HG03196 (cell line): ENCODE data around the gene PRKAR1B.

ENCODE experiments used
- ATAC-seq: cut with Tn5 transposase; IDR thresholded peaks from one replicate; pipeline ENCODE4 v1.9.1; 2021; ENCODE audit not compliant: unreplicated experiment

Gene PRKAR1B

DNA sequence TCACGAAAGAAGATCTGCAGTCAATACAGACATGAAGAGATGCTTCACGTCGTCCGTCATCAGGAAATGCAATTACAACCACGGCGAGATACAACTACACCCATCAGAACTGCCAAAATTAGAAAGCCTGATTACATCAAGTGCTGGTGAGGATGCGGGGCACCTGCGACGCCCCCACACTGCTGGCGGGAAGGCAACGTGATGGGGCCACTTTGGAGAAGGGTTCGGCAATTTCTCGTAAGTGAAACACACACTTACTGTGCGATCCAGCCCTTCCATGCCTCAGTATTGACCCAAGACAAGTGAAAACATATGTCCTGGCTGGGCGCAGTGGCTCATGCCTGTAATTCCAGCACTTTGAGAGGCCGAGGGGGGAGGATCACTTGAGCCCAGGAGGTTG is 181.6 kb downstream of the PRKAR1B start:
- ATAC-seq, result no peak

- no peak for ATAC-seq
These were observed 182.5 kb downstream of the PRKAR1B start for GRCh38 chr7:544338-545221.

DNA sequence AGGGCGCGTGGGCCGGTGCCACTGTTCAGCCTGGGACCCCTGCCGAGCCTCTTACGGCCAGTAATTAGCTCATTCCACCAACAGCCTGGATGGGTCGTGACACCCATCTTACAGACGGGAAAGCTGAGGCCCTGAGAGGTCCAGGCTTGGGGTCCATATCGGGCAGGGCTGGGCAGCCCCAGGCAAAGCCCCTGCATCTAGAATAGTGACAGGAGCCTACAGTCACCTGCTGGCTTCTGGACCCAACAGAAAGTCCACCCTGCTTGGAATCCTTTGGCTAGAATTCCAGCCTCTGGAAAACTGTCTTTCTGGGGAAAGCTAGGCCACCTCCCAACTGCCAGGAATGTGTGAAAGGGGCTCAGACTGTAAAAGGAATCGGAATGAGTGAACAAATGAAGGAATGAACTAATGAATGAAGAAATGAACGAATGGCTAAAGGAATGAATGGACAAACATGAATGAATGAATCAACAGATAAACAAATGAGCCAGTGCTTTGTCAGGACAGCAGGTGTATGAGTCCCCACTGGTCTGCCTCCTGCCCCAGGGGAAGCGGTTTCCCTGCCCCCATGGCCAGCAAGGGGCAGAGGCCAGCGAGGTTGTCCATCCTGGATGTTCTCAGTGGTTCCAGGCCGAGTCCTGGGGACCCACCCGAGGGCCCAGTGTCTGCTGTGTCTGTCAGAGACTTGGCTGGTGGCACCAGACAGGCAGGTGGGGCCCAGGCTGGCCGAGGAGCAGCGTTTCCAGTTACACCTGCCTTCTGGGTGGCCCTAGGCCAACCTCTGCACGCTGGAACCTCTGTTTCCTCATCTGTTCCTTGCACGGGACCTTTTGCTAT is 183.4 kb downstream of the PRKAR1B start:
- ATAC-seq, result no peak

GRCh38 chr7:542713-543500 is 184.2 kb downstream of the PRKAR1B start:
- ATAC-seq, result no peak

DNA sequence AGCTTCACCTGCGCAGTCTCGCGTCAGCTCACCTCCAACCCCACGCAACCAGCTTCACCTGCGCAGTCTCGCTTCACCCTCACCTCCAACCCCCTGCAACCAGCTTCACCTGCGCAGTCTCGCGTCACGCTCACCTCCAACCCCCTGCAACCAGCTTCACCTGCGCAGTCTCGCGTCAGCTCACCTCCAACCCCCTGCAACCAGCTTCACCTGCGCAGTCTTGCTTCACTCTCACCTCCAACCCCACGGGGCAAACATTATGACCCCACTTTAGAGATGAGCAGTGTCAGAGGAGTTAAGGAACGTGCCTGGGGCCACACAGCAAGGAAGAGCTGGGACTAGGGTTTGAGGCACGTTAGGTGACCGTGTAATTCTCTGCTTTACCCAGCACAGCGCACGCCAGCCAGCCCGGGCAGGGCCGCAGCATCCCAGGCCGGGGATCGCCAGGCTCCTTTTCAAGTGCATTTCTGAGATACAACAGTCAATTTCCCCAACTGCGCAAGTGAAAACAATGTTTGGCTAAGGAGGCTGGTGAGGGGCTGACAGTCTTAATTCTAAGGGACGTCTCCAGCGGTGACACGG is 184.9 kb downstream of the PRKAR1B start:
- no peak for ATAC-seq

GRCh38 chr7:541661-542060 is 185.4 kb downstream of the PRKAR1B start:
- ATAC-seq, result no peak

- no peak for ATAC-seq
These were observed 186.1 kb downstream of the PRKAR1B start for GRCh38 chr7:540997-541396.

- ATAC-seq, result no peak
These were observed 186.5 kb downstream of the PRKAR1B start for GRCh38 chr7:540579-540978.

DNA sequence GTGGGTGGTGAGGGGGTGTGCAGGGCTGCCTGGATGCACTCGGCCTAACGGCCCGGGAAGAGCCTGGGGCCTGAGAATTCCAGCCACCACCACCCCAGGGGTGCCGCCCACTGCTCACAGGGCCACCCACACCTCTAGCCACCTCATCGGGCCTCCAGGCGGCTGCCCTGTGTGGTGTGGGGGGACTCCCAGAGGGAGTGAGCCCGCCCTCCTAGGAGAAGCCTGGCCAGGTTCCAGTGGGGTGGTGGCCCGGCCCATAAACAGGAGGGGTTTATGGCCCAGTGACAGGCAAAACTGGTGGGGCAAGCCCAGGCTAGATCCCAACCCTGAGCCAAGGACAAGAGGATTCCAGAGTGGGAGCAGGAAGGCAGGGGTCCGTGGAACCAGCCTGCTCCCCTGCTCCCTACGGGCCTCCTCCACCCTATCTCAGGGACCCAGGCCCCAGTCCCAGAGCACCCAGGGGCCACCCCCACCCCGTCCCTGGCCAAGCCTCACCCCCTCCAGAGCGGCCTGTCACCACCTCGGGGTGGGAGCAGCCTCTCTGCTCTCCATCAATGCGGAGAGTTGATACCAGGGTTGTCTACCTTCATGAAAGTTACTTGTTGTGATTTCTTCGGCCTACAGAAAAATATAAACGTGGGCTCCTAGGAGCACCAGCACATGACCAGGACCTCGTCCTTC is 187.2 kb downstream of the PRKAR1B start:
- ATAC-seq, result no peak

DNA sequence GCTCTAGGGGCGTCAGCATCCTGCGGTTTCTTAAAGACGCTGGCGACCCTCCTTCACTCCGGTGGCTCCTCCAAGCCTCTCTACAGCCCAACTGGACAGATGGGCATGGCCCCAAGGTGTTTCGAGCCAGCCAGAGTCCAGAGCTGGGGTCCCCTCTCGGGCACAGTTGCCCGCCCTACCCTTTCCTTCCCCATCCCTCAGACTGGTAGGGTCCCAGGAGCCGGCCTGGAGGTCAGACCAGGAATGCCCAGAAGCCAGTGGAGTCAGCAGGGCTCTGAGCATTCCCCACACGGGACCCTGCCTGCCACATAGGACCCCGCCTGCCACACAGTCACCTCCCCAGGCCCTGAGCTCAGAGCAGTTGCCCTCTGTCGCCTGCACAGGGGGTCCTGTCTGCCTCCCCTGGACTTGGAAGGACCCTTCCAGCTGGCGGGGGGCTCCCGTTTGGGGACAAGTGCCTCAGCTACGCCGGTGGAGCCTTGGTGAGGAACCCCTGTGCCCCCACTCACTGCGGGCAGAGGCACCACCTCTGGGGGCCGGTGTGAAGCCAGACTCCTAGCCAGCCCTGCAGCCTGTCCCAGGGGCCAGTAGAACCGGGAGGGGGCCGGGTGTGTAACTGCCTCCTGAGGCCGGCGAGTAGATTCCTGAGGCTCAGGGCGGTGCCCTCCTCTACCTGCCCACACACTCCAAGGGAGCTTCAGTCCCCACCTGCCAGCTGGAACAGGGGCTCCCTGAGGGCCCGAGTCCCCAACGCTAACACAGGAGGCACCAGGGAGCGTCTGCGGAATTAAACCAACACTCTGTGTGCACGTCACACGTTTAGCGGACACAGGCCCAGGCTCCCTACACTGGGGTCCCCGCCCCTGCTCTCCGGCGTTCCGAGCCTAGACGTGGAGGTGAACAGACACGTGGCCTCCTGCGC is 188.1 kb downstream of the PRKAR1B start:
- no peak for ATAC-seq

DNA sequence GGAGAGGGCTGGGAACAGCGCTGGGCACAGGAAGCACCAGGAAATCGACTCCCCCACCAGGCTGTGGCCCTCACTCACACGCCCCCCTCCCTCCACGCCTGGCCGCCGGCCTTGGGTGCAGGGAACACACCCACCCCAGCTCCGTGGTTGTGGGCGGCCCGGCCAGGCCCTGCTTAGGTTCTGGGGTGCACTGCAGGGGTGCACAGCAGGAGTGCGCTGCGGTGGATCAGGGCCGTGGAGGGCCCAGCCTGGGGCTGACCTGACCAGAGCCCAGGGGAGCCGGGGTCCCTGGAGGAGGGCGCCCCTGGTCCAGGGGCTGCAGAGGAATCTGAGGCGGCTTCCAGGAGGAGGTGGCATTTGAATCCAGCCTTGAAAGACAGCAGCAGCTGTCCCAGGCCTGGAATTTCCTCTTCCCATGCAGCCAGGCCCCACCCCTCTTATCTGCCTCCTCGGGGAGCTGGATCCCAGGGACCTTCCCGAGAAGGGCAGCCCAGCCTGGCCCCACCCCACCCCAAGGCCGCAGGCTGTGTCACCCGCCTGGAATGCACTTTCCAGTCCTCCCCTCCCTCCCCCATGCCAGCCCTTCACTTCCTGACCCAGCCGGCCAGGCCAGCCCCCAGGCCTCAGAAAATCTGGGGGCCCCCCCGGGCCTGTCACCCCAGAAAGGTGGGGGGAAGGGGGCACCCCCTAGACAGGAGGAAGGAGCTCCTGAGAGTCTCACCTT is 189.0 kb downstream of the PRKAR1B start:
- ATAC-seq, result no peak

DNA sequence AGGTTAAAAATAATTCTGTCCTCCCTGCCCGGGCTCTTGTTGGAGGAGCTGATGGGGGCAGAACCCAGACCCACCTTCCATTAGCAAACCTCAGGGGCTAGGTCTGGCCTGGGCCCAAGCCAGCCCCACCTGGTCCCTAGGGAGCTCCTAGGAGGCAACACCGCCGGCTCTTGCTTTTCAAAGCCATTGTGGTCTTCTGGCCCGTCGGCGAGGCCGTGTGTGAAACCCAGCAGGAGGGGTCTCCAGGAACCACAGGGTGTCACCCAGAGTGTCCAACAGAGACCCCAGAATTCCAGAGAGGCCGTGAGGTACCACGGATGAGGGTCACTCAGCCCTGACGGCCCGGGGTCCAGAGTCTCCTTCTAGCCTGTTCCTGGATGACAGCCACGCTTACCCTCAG is 190.8 kb downstream of the PRKAR1B start:
- no peak for ATAC-seq

GRCh38 chr7:534959-535358 is 192.1 kb downstream of the PRKAR1B start:
- ATAC-seq, result no peak

GRCh38 chr7:534075-534474 is 193.0 kb downstream of the PRKAR1B start:
- ATAC-seq, result no peak

DNA sequence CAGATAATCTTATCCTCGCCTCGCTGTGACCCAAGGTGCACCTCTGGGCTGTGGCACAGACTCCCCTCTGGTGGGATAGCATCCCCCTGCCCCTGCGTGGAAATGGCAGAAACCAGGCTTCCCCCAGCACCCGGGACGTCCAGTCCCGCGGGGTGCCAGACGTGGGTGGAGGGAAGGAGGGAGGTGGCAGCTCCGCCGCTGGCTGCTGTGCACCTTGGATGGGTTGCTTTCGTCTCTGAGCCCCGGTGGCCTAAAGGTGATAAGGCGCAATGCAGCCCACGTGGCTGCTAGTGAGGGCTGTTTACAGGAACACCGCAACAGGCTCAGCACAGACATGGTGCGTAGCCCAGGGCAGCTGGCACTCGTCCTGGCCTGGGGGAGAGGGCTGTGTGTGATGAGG is 193.8 kb downstream of the PRKAR1B start:
- ATAC-seq, result no peak

DNA sequence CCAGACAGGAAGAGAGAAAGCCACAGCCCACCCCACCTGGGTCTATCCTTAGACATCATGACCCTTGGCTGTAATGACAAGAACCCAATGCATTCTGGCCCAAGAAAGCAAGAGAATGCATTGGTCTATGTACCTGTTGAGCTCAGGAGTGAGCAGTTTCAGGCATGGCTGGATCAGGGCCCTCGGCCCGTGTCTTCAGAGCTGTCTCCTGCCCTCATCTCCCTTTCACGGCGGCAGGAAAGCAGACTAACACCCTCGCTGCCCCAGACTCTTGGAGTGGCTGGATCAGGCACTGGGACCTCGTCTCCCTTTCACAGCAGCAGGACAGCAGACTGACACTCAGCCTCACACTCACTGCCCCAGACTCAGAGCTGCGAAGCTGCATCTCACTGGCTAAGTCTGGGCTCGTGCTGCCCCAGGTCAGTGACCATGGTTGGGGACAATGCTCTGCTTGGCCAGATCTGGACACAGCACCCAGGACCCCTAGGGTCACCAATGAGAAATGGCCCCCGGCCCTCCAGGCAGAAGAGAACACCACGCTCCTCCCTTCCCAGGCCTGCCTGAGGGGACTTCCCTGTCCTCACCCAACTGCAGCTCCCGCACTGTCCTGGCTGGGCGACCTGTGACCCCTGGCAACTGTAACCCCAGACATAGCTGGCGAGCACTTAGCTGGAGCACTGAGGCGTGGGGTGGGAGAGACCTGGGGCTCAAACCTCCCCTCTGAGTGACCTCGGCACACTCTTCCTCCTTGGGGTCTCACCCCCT is 194.5 kb downstream of the PRKAR1B start:
- ATAC-seq, result no peak

GRCh38 chr7:531777-532176 is 195.3 kb downstream of the PRKAR1B start:
- ATAC-seq, result no peak

DNA sequence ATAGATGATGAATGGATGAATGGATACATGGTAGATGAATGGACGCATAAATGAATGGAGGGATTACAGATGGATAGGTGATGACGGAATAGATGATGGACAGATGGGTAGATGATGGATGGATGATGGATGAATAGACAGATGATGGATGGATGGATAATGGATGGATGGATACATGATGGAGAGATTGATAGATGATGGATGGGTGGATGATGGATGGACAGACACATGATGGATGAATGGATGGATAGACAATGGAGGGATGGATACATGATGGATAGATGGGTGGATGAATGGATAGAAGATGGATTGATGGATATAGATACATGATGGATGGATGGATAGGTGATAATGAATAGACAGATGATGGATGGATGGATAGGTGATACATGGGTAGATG is 198.6 kb downstream of the PRKAR1B start:
- no peak for ATAC-seq
